IPS-NIHi11 (cell line): Measurements from ENCODE around the gene UNC5C.

Experiments used
- DNase-seq: peaks from one replicate; pipeline ENCODE4 v3.0.0; 2012; ENCODE audit warnings: mixed read lengths, low spot score

UNC5C gene

DNA sequence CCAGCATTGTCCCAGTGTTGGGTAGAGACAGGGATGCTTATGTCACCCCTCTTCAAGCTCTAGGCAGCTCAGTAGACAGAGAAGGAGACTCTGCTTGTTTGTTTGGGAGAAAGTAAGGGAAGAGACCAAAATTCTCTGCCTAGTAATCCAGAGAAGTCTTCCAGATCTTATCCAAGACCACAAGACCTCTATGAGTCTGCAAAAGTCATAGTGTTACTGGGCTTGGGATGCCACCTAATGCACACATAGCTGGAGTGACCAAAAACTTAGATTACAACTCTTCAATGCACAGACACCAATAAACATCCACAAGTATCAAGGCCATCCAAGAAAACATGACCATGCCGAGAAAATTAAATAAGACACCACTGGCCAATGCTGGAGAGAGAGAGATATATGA is 205.5 kb downstream of the UNC5C start:
- no peak for DNase-seq

DNA sequence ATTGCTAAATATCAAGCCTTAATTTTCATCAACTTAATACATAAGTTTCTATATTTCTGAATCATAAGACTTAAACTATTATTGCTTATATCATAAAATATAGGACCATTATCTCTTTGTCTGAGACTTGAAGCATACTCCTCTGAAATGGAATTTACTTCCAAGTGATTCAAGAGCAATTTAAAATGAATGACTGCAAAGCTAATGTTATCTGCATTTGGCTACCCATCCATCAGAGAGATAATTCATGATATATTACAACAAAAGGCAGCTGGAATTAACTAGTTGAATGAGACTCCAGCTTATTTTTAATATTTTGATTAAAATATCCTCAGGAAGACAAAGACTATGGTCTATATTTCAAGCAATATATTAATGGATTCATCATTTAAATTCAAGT is 208.6 kb downstream of the UNC5C start:
- no peak for DNase-seq

DNA sequence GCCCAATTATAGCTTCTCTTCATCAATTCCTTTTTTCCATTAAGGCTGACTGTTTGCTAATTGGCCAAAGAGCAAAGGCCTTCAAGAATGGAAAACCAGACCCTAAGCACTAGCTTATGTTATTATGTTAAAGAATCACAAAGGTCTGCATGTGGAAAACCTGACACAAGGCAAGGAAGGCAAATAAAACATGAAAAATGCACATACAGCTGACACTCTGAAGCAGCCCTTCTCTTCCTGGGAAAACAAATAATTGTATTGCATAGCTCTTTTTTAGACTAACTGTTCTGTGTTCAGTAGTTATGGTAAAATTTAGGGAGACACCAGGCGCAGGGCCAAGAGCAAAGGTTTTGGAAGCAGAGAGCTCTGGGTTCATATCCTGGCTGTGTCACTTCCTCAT is 223.1 kb downstream of the UNC5C start:
- DNase-seq, result no peak

DNA sequence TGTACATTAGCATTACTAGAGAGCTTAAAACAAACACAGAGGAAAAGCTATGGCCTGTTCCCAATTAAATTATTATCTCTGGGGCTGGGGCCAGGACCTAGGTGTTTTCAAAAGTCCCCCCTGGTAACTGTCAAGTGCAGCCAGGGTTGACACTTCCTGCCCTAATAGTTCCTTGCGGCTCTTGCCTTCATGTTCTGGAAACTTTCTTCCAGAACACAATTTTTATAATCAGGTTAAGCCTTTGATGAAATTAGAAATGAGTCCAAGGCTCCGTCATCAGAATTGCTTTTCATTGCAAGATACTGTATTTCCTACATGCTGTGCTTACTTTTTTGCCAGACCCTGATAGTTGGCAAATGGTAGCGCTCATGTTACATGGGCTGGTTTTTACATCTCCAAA is 229.6 kb downstream of the UNC5C start:
- DNase-seq, result no peak

DNA sequence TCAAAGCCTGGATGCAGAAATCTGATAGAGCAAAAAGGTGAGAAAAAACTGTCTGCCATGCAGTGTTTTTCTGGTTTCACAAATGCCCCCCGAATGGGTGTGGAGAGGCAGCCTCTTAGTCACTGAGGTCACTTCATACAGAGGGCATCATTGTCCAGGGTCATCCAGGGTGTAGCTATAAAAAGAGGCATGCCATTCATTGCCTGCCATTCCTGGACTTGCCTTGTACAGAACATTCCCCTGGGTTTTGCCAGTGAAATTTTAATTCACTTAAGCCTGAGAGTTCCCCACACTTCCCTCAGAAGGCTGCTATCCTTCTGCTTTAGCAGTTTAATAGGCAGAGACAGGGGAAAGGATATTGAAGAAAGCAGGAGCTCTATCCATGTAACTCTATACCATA is 230.3 kb downstream of the UNC5C start:
- no peak for DNase-seq

DNA sequence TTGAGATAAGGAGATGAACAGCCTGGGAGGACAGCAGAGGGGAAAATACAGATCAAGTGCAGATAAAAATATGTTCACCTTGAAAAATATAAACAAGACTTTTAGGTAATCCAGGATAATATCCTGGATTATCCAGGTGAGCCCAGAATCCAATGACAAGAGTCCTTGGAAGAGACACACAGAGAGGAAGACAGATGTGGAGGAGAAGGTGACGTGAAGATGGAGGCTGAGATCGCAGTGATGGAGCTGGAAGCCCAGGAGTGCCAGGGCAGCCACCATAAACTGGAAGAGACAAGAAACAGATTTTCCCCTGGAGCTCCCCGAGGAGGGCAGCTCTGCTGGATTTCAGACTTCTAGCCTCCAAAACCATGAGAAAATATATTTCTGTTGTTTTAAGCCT is 230.7 kb downstream of the UNC5C start:
- DNase-seq, result no peak

DNA sequence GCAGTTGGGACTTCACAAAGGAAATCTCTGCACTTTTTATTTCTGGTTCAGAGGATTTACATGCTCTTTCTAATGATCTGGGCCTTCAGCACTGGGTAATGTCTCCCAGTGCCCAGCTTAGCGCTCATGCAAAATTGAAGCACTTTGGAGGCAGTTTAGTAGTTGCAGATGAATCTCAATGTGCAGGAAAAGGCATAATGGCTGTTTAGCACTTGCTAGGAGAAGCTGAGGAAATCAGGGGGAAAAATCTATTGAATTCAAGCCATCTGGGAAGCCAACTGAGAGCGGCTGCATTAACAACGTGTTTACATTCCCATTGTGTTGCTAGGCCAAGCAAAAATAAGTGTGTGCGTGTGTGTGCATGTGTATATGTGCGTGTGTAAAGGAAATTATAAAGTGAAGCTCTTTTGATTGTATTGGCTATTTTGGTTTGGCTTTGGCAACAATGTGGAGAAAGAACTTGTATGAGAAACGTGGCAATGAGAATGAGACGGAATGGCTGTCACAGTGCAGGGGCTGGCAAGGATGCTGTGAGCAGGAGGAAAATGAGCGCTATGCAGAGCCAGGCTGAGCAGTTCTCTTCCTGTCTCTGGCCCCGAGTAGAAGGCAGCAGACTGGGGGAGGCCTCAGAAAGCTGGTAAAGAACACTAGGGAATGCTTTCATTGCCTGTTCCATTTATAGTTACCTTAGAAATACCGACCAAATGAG is 231.5 kb downstream of the UNC5C start:
- DNase-seq, result no peak

DNA sequence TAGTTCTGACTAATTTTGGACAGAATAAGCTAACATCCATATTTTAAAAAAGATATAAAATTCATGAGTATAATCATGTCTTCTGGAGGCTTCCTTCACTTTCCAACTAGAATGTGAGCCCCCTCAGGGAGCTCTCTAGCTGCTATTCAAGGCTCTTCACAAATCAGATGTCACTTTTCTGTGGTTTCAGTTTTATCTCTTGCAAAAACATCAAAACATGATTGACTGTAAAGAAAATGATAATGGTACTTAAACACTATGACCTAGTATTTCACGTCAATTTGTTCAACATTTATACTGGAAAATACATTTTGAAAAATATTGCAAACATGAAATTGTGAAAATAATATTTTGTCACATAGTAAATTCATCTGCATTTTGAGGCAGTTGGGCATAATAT is 234.2 kb downstream of the UNC5C start:
- no peak for DNase-seq

DNA sequence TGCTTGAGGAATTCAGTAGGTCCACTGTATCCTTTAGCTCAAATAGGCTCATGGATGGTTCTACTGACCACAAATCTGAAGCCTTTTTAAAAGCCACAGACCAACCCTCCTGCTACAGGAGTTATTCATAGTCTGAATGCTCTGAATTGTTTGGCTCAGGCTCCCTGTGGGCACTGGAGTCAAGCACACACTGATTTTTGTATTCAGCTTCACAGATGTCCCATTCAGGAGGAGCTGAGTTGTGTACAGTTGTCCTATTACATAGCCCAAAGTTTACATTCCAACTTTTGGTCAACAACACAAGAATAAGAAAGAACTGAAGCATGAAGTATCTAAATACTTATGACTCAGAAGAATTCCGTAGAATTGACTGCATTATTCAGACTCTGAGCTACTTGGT is 243.9 kb downstream of the UNC5C start:
- DNase-seq, result peak; percentile 26

DNA sequence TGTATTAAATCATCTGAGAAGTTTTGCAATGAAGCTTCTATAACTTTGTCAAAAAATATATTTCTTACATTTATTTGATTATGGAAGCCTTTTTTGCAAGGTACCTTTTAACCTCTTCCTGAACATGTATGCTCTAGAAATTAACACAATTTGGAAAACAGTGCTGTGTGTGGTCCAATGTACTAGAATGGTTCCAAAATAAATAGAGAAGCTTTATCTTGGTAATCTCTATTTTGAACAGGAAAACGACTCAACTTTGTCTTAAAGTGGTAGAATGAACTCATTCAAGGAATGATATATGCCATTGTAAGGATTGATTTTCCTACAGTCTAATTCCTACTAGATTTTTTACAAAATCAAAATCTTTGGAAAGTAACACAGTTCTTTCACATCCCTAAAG is 248.5 kb downstream of the UNC5C start:
- no peak for DNase-seq

DNA sequence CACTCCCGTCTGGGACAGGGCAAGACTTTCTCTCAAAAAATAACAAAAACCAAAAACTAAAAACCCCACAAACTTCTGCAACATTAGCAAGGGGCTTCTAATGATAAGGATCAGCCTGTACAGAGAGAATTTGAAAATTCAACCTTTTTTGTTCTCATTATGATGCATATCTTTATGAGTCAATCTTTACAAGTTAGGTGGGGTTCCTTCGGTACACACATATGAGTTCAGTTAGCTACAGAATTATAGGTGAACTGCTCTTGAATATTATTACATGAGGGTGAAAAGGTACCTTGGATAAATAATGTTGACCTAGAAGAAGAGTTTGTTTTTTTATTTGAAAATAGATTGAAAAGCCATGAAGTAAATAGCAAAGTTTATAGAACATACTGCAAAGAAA is 252.7 kb downstream of the UNC5C start:
- DNase-seq, result no peak

DNA sequence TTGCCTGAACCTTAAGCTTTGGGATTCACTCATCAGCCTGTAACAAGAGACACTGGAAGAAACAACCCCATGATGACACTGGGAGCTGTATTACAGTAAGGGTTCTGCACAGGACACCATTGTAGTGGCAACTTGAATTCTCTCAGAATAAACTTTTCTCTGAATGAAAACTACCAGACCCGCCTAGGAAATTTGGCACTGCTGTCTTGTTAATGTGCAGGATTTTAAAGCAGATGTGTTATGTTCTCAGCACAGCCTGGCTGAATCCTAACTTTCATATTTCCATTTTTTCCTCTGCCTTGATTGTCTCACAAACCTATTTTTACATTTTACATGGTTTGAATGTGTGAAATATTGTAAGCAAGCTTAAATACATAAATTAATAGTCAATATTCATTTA is 253.6 kb downstream of the UNC5C start:
- no peak for DNase-seq

DNA sequence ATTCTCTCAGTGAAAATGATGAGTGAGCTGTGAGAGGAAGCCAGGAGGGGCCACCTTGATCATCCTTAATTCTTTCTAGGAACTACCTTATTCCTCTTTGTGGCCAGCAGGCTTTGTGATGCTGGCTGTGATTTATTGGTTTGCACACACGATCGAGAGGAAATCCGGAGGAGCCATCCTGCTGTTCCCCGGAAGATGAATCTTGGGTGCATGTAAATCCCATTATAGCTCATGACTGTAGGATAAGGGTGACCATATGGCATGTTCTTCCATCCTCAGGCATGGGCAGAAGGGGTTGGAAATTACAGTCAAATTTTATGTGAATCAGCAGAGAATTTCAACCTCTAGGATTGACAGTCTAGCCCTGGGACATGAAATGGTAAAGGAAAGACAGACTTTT is 254.5 kb downstream of the UNC5C start:
- DNase-seq, result no peak

DNA sequence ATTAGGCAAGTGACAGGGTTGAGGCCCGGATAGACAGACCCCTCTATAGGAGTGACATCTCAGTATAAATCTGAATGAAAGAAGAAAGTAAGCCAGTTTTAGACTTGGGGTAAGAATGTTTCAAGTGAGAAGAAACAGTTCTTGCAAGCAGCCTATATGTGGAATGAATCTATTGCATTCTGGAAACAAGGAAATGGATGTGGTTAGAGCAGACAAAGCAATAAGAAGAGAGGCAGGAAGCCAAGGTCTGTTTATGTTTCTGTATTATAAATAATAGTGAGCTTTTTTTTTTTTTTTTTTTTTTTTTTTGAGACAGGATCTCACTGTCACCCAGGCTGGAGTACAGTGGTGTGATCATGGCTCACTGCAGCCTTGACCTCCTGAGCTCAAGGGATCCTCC is 255.8 kb downstream of the UNC5C start:
- DNase-seq, result no peak

DNA sequence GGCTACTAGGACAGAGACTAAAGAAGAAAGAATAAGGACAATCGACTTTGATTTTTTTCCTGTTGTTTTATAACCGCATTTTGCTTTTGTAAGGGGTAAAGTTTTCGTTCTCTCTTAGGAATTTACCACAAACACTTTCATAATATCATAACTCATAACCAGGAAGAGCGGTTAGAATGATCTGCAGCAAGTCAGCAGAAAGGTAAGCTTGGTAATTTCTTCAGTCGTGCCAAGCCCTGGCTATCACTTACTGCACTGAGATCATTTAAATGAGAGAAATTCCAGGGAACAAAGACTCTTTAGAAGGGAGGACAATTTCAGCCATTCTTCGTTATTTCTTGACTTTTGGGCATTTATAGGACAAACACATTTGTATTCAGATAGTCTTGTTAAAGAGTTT is 258.1 kb downstream of the UNC5C start:
- DNase-seq, result no peak

DNA sequence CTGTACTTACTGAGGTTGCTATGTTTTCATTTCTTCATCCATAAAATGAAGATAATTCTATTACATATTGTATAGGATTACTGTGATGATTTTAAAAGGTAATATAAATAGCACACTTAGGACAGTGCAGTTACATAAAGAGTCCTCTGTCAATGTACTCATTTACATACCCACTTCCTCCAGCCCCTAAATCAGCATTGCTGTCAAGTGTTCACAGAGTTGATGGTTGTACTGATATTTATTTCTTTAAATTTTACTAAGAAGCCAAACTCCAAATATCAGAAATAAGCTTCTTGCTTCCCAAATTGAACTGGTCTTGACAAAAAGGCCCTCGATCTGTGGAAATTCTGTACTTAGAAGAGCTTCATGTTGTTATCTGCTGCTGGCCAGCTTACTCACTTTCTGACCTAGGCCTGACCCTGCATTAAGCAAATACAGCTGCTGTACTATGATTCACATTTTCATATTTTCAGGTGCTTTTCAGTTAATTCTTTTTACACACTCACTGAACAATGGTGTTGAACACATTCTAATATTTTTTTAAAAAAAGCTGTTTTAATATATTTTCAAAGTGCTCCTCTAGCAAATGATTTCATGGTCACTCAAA is 259.6 kb downstream of the UNC5C start:
- DNase-seq, result no peak

DNA sequence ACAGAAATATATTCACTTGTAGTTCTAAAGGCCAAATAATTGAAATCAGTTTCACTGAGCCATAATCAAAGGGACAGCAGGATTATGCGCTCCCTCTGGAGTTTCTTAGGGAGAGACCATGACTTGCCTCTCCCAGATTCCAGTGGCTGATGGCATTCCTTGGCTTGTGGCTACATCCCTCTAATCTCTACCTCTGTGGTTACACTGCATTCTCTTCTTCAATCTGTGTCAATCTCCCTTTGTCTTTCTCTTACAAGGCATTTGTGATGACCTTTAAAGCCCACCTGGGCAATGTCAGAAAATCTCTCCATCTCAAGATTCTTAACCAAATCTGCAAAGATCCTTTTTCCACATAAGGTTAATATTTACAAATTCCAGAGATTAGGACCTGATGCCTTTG is 260.2 kb downstream of the UNC5C start:
- no peak for DNase-seq

DNA sequence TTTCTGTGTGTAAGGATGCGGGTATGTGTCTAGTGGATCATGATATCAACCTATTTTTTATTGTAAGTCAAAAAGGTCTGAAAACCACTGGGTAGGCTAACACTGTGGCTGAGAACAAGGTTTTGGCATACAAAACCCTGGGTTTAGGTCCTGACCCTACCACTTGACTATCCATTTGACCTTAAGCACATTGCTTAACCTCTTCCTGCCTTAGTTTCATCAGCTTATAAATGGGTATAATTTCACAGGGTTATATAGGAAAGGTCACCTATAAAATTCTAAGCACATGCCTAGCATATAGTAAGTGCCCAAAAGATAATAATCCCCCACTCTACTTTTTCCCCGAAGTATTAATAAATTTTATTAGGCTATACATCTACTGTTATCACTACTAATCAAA is 263.0 kb downstream of the UNC5C start:
- no peak for DNase-seq

DNA sequence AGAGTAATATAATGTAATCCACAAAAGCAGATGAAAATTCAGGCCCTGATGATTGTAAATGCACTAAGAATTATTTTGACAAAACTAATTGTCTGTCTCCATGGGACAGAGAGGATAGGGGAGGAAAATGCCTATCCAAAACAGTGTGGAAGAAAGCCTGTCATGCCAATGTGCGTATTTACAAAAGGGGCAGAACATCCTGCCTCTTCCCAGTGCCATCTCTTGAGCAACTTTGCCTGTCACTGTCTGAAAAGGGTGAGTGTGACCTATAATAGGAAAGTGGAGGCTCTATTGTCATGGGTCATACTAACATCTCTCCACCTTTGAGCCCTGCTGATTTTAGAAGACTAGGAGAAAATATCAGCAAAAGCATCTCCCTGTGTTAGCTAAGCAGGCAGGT is 264.1 kb downstream of the UNC5C start:
- DNase-seq, result no peak

DNA sequence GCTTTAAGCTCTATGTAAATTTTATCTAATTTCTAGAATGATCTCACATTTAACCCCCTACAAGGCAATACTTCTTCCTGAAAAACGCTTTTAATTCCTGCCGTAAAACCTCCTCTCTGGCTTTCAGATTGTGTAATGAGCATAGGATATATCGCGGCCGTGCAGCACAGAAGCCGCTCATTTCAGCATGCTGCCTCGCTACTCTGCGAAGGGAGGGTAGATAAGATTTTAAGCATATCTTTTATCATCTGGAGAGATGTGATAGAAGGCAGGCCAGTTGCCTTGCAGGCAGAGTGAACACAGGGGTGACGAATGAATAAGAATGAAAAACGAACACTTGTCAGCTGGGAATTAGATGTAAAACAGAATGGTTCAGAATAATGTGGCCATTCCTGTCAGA is 265.5 kb downstream of the UNC5C start:
- no peak for DNase-seq

DNA sequence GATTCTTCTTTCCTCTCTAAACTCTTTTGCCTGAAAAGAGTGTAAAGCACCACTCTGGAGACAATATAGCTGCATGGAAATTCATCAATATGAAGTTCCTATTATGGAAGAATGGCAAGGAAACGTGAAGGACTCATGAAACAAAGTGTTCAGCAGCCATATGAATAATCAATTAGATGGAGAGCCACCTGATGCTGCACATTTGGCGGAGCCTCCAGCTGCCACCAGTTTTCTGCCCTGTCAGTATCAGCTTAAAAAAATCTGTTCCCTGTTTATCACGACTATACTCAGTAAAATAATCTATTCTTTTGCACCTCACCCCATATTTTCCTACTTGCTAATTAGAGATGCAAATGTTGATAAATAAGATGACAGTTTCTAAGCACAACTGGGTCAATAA is 276.0 kb downstream of the UNC5C start:
- no peak for DNase-seq

DNA sequence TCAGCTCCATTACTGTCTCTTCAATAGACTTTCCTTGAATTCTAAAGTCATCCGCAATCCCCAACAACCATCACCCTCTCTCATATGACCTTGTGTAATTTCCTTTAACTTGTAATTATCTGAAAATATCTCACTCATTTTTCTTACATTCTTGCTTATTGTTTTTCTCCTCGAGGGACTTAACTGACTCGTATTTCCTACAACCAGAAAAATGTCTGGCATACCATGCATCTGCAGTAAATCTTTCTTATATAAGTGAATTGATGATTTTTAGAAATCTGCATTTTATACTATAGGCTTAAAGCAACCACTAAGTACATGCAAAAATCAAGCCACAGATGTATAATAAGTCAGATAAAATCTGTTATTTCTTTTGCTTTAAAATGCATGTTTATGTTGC is 276.7 kb downstream of the UNC5C start:
- no peak for DNase-seq

DNA sequence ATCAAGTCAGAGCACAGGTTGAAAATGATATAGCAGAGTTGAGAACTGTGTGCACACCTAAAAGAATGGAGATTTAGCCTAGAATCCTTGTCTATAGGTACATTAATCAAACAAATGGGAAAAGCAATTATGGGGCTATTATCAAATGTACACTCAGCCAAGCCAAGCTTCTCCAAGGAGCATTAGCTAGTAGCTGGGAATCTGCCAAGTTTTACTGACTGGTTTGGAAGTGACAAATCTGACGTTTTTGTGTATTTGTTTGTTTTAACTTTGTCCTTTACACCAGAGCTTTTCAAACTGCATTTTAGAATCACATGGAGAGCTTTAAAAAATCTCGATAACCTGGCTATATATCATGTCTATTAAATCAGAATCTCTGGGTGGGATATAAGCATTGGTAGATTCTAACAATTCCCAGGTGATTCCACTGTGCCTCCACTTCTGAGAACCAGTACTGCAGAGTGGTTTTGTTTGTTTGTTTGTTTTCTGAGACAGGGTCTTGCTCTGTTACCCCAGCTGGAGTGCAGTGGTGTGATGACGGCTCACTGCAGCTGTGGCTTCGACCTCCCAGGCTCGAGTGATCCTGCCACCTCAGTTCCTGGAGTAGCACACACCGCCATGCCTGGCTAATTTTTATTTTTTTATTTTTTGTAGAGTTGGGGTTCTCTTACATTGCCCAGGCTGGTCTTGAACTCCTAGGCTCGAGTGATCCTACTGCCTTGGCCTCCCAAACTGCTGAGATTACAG is 279.8 kb downstream of the UNC5C start:
- no peak for DNase-seq

DNA sequence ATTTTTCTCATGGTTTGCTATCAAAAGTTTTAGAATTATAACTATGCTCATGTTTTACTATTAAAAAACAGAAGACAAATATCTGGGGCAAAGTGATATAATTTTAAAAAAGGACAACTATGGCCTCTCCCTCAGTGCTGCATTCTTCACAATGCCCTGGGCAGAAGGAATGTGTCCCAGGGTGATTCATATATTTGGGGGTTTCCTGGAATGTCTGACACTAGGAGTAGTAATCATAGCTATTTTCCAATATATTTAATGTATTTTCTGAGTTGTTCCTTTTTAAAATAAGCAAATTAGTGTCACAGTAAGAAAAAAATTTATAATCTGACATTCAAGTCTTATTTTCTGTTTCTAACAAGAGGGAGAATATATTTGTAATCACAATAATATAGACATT is 281.7 kb downstream of the UNC5C start:
- no peak for DNase-seq
